GM19455 (cell line): Measurements from ENCODE around the gene TBRG4.

ENCODE experiments used
- ATAC-seq: cut with Tn5 transposase; IDR thresholded peaks from one replicate; pipeline ENCODE4 v1.9.1; 2021; ENCODE audit not compliant: unreplicated experiment

The TBRG4 gene

GRCh38 chr7:45060295-45060694 is 51.2 kb downstream of the TBRG4 start:
- no peak for ATAC-seq

GRCh38 chr7:45057878-45058277 is 53.6 kb downstream of the TBRG4 start:
- ATAC-seq, result no peak

- ATAC-seq, result no peak
Measured at GRCh38 chr7:45055594-45056219, 55.8 kb downstream of the TBRG4 start.

DNA sequence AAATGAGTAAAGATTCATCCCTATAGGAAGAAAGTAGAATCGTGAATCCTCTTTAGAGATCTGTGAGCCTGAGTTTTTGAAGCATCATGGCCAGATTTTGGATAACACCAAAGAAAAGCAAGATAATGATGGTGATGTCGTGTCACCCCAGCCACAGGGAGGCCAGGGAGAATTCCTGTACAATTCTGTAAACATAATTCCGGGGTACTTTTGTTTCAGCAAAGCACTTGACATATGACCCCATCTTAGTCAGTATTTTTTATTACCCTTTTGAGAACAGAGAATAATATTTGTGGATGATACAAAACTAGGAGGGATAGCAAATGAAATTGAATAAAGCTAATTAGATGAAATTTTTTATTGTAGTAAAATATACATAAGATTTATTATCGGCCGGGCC is 56.5 kb downstream of the TBRG4 start:
- no peak for ATAC-seq

DNA sequence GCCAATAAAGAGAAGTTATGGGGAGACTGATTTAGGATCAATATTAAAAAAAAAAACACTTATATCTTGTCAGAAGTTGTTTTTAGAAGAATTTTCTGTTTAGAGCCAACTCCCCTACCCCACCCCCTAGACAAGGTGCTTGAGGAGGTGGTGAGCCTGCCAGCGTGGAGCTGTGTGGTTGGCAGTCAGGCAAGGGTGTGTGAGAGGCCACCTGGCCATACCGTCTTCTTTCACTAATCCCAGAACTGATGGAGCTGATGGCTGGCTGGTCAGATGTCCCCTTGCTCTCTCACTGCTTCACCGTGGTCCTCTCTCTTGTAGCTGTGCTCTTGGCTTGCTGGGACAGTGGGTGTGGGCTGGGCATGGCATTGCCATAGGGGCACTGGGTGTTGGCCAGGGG is 57.1 kb downstream of the TBRG4 start:
- ATAC-seq, result no peak

- ATAC-seq, result no peak
Measured at GRCh38 chr7:45053941-45054340, 57.6 kb downstream of the TBRG4 start.

- no peak for ATAC-seq
Measured at GRCh38 chr7:45053401-45053800, 58.1 kb downstream of the TBRG4 start.

DNA sequence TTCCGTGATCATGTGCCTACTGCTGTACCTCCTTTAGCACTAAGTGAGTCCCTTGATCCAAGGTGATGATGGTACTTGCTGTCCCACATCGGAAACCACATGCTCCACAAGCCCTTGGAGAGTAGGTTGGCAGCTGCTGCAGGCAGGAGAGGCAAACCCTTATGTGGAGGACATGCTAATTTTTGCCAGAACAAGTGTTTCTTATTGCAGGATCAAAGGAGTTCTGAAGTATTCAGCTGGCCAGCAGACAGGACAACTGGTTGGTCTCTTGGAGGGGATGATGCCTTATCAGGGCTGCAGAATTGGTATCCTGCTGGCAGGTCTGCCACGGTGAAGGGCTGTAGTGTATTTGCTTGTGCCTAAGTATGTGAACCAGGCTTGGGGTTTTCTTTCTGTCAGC is 59.5 kb downstream of the TBRG4 start:
- no peak for ATAC-seq

GRCh38 chr7:45050198-45050597 is 61.3 kb downstream of the TBRG4 start:
- no peak for ATAC-seq
